Renal pelvis (tissue), 3 donors: ENCODE data around the gene CD164L2. TPM values are rescaled to one million over a fixed set of nuclear protein-coding genes. Genes with fewer than 3 reads are reported as not detected.

Experiments used
- polyA plus RNA-seq, 3 donors: library from polyadenylated mRNA; unstranded; fragments of 120-200 nt; gene quantifications; one replicate each; pipeline ENCODE4 v1.2.1, GENCODE V29; 2013; ENCODE audit not compliant: insufficient read length in 3 of 3

CD164L2 gene
- polyA plus RNA-seq, 3 donors, result 0.21 to 0.47 (median 0.33) TPM

Other genes with a start within 250 kb of the CD164L2 start
- gene SLC9A1, start 228.2 kb downstream of the CD164L2 start, polyA plus RNA-seq, result 10 to 100 TPM; 25.8 to 28.7 (median 28.1) TPM
- gene WDTC1, start 148.7 kb downstream of the CD164L2 start, polyA plus RNA-seq, result 10 to 100 TPM; 46.7 to 54.0 (median 47.0) TPM
- 10 to 100 TPM; 42.3 to 46.8 (median 44.1) TPM for gene TMEM222, start 61.2 kb downstream of the CD164L2 start, polyA plus RNA-seq
- gene SYTL1, start 41.3 kb downstream of the CD164L2 start, polyA plus RNA-seq, result 10 to 100 TPM; 12.6 to 17.0 (median 13.3) TPM
- 10 to 100 TPM in 1 of 3 donors, 1 to 10 TPM in 2; 9.4 to 11.4 (median 9.7) TPM for gene MAP3K6, start 16.4 kb downstream of the CD164L2 start, polyA plus RNA-seq
- gene FCN3, start 8.5 kb downstream of the CD164L2 start, polyA plus RNA-seq, result 1 to 10 TPM; 1.7 to 3.9 (median 2.1) TPM
- gene GPR3, start 9.3 kb upstream of the CD164L2 start, polyA plus RNA-seq, result 1 to 10 TPM in 2 of 3 donors, under 1 TPM in 1; 0.84 to 1.1 (median 1.0) TPM
- 100 to 1,000 TPM; 123 to 124 (median 123) TPM for gene WASF2, start 106.8 kb upstream of the CD164L2 start, polyA plus RNA-seq
- gene AHDC1, start 220.8 kb upstream of the CD164L2 start, polyA plus RNA-seq, result 10 to 100 TPM; 49.7 to 58.9 (median 49.8) TPM